ENCODE data around the gene NUDCD3.
A peak's percentile ranks its signal among the peaks of the same experiment; 100 is the strongest.

Gene NUDCD3

DNA sequence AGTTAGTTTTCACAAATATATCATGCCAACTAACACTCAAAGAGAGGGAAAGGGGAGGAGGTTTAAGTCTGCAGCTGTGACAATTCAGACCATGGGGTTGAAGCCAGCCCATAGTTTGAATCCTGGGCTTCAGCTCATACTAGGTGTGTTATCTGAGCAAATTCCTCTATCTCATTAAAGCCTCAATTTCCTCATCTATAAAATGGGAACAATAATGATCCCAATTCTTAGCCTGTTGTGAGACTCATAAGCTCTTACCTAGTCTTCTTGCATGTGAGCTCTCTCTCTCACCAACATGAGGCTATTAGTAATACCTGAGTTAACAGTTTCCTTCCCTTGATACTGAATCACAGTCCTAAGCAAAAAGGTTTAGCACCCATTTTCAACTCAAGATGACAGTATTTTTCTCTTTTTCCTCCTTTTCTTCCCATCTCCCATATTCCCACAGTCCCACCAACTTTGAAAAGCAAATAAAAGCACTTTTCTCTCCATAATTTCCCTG is 49.8 kb downstream of the NUDCD3 start:
- TF ChIP-seq, protein P1, sequence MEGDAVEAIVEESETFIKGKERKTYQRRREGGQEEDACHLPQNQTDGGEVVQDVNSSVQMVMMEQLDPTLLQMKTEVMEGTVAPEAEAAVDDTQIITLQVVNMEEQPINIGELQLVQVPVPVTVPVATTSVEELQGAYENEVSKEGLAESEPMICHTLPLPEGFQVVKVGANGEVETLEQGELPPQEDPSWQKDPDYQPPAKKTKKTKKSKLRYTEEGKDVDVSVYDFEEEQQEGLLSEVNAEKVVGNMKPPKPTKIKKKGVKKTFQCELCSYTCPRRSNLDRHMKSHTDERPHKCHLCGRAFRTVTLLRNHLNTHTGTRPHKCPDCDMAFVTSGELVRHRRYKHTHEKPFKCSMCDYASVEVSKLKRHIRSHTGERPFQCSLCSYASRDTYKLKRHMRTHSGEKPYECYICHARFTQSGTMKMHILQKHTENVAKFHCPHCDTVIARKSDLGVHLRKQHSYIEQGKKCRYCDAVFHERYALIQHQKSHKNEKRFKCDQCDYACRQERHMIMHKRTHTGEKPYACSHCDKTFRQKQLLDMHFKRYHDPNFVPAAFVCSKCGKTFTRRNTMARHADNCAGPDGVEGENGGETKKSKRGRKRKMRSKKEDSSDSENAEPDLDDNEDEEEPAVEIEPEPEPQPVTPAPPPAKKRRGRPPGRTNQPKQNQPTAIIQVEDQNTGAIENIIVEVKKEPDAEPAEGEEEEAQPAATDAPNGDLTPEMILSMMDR (IDR thresholded peaks at IDR 0.05), result no peak
- TF ChIP-seq ZFX (IDR thresholded peaks at IDR 0.05; ENCODE audit: borderline replicate concordance), result no peak
- H3K27ac ChIP-seq, result no peak overlapping the region

DNA sequence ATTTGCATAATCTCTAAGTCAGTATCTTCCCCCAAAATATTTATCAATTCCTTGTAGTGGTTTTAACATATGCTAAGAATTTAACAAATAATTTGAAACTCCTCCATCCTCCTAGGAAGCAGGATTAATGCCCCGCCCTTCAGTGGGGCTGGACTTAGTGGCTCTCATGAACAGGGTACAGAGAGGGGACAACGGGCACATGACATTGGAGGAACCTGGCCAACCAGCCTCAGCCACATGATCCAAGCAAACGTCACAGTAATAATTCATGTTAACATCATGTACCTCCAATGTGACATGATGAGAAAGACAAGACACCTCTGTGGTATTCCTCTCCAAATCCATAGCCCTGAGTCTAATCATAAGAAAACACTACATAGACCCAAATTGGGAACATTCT is 50.5 kb downstream of the NUDCD3 start:
- TF ChIP-seq, protein P1 (IDR thresholded peaks at IDR 0.05), result no peak
- no peak for TF ChIP-seq ZFX (IDR thresholded peaks at IDR 0.05; ENCODE audit: borderline replicate concordance)

GRCh38 chr7:44438816-44439215 is 51.6 kb downstream of the NUDCD3 start:
- TF ChIP-seq, protein P1 (IDR thresholded peaks at IDR 0.05), result no peak
- TF ChIP-seq ZFX (IDR thresholded peaks at IDR 0.05; ENCODE audit: borderline replicate concordance), result no peak
- no peak overlapping the region for H3K27ac ChIP-seq

More for the DNA sequence above, 50.5 kb downstream of the NUDCD3 start:
- no peak overlapping the region for H3K27ac ChIP-seq

- no peak for TF ChIP-seq ZFX (IDR thresholded peaks at IDR 0.05; ENCODE audit: borderline replicate concordance)
- TF ChIP-seq, protein P1 (IDR thresholded peaks at IDR 0.05), result no peak
- H3K27ac ChIP-seq, result no peak overlapping the region
Observed at GRCh38 chr7:44434201-44434600, 56.3 kb downstream of the NUDCD3 start.

DNA sequence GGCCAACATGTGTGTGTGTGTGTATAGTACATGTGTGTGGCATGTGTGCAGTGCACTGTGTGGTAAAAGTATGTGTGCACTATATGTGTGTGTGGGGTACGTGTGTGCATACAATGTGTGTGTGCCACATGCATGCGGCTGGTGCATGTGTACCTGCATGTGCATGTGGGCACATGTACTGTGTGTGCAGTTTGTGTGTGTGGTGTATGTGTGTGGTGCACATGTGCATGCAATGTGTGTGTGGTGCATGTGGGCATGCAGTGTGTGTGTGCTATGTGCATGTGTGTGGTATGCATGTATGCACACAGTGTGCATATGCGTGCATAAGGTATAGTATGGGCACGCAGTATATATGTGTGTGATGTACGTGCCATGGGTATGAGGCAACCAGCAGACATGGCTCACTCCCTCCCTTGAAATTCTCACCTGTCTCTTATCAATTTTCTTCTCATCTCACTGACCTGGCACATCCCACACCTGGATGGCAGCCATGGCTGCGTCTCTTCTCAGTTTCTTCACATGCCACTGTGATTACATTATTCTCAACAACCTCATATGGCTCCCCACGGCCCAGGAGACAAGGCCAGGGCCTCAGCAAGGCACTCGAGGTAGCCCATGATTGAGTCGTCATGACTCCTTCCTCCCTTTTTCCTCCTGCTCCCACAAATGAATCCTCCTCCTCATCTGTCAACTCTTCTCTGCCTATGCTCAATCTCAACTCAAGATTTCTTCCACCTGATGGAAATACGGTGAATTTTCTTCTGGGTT is 57.0 kb downstream of the NUDCD3 start:
- TF ChIP-seq, protein P1 (IDR thresholded peaks at IDR 0.05), result no peak
- TF ChIP-seq ZFX (IDR thresholded peaks at IDR 0.05; ENCODE audit: borderline replicate concordance), result no peak
- H3K27ac ChIP-seq, result no peak overlapping the region

DNA sequence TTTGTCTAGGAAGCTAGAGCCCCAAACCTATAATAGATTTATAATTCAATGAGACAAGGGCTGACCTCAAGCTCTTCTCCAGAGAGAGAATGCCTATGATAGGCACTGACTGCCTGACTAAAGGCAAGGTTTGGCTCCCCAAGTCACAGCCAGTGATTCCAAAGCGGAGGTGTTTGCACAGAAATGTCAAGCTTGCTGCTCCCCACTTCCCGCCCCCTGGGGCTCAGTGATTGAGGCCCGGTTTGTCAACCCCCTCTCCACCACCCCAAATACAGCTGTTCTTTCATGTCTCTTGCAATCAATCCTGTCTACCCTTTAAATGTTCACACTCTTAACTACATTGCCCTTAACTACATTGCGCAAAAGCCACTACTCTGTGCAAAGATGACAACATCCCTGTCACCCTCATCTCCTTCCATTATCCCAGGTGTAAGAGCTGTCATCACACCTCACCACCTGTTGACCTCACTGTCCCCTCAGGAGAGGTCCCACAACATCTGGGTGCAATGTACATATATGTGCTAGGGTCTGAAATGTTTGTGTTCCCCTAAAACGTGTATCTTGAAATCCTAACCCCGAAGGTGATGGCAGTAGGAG is 58.0 kb downstream of the NUDCD3 start:
- no peak for TF ChIP-seq ZFX (IDR thresholded peaks at IDR 0.05; ENCODE audit: borderline replicate concordance)
- TF ChIP-seq, protein P1 (IDR thresholded peaks at IDR 0.05), result no peak
- no peak overlapping the region for H3K27ac ChIP-seq

DNA sequence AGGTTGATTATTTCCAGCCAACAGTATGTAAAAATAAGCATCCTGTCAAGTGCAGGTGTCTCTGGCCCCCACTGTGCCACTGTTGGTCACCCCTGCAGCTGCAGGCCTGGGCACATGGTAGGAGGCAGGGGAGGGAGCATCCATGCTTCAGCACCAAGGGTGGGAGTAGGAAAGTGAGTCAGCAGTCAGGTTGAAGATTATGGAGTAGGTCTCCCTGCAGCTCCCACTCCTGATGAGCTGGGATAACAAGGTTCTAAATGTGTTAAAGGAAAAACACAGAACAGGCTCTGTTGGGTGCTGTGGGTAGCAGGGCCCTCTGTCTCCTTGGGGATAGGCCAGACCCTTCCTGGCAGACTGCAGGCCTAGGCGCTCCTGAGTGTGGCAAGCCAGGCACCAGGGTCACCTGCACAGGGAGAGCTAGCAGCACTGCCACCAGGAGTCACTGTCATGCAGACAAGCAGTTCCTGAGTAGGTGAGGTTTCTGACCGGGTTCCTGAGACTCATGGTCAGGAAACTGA is 59.3 kb downstream of the NUDCD3 start:
- no peak for TF ChIP-seq ZFX (IDR thresholded peaks at IDR 0.05; ENCODE audit: borderline replicate concordance)
- TF ChIP-seq, protein P1 (IDR thresholded peaks at IDR 0.05), result peak; percentile 40; the same call in 1 of the 2 replicates
- H3K27ac ChIP-seq, result no peak overlapping the region
